Measurements from ENCODE around the gene MGAT5B. TPM values are rescaled to one million over a fixed set of nuclear protein-coding genes. Genes with fewer than 3 reads are reported as not detected.

The MGAT5B gene
- total RNA-seq, 1 donor: 0.42 TPM

GRCh38 chr17:76880971-76881370 lies 12.8 kb downstream of the MGAT5B start:
- no peak overlapping the region for H3K4me3 ChIP-seq (ENCODE audit: low read length)
- no peaks in the 10 kb centered on the region for H3K27me3 ChIP-seq (ENCODE audit: insufficient read depth, low read length)
- H3K9me3 ChIP-seq (ENCODE audit: low read depth, low read length): no peaks in the 10 kb centered on the region
- no peaks in the 10 kb centered on the region for H3K4me1 ChIP-seq (ENCODE audit: insufficient read depth, low read length)

GRCh38 chr17:76881408-76881807 lies 13.2 kb downstream of the MGAT5B start:
- Histone ChIP-seq H3K9me3 (ENCODE audit: low read depth, low read length) (no peaks in the 10 kb centered on the region), H3K27me3 (ENCODE audit: insufficient read depth, low read length) (no peaks in the 10 kb centered on the region), H3K4me3 (ENCODE audit: low read length) (no peak overlapping the region), H3K4me1 (ENCODE audit: insufficient read depth, low read length) (no peaks in the 10 kb centered on the region)

- Histone ChIP-seq H3K4me1 (ENCODE audit: insufficient read depth, low read length) (no peaks in the 10 kb centered on the region), H3K9me3 (ENCODE audit: low read depth, low read length) (no peaks in the 10 kb centered on the region), H3K4me3 (ENCODE audit: low read length) (no peak overlapping the region), H3K27me3 (ENCODE audit: insufficient read depth, low read length) (no peaks in the 10 kb centered on the region)
Observed at GRCh38 chr17:76881966-76882365, 13.8 kb downstream of the MGAT5B start.

- no peaks in the 10 kb centered on the region for H3K9me3 ChIP-seq (ENCODE audit: low read depth, low read length)
- no peak overlapping the region for H3K4me3 ChIP-seq (ENCODE audit: low read length)
- H3K4me1 ChIP-seq (ENCODE audit: insufficient read depth, low read length): no peaks in the 10 kb centered on the region
- no peaks in the 10 kb centered on the region for H3K27me3 ChIP-seq (ENCODE audit: insufficient read depth, low read length)
Observed at GRCh38 chr17:76883744-76884525, 15.7 kb downstream of the MGAT5B start.

- Histone ChIP-seq H3K4me1 (ENCODE audit: insufficient read depth, low read length) (no peaks in the 10 kb centered on the region), H3K27me3 (ENCODE audit: insufficient read depth, low read length) (no peaks in the 10 kb centered on the region), H3K9me3 (ENCODE audit: low read depth, low read length) (no peaks in the 10 kb centered on the region), H3K4me3 (ENCODE audit: low read length) (no peak overlapping the region)
Observed at GRCh38 chr17:76884995-76885893, 17.0 kb downstream of the MGAT5B start.

- Histone ChIP-seq H3K4me3 (ENCODE audit: low read length) (no peak overlapping the region), H3K27me3 (ENCODE audit: insufficient read depth, low read length) (no peaks in the 10 kb centered on the region), H3K4me1 (ENCODE audit: insufficient read depth, low read length) (no peaks in the 10 kb centered on the region), H3K9me3 (ENCODE audit: low read depth, low read length) (no peaks in the 10 kb centered on the region)
Observed at GRCh38 chr17:76885894-76886290, 17.7 kb downstream of the MGAT5B start.

- Histone ChIP-seq H3K4me1 (ENCODE audit: insufficient read depth, low read length) (no peaks in the 10 kb centered on the region), H3K4me3 (ENCODE audit: low read length) (no peak overlapping the region), H3K27me3 (ENCODE audit: insufficient read depth, low read length) (no peaks in the 10 kb centered on the region), H3K9me3 (ENCODE audit: low read depth, low read length) (no peaks in the 10 kb centered on the region)
Observed at GRCh38 chr17:76886395-76886794, 18.2 kb downstream of the MGAT5B start.

- no peak overlapping the region for H3K4me3 ChIP-seq (ENCODE audit: low read length)
- H3K27me3 ChIP-seq (ENCODE audit: insufficient read depth, low read length): no peaks in the 10 kb centered on the region
- H3K9me3 ChIP-seq (ENCODE audit: low read depth, low read length): no peaks in the 10 kb centered on the region
- no peaks in the 10 kb centered on the region for H3K4me1 ChIP-seq (ENCODE audit: insufficient read depth, low read length)
Observed at GRCh38 chr17:76887802-76888201, 19.6 kb downstream of the MGAT5B start.

GRCh38 chr17:76888661-76889060 lies 20.5 kb downstream of the MGAT5B start:
- Histone ChIP-seq H3K4me1 (ENCODE audit: insufficient read depth, low read length) (no peaks in the 10 kb centered on the region), H3K27me3 (ENCODE audit: insufficient read depth, low read length) (no peaks in the 10 kb centered on the region), H3K4me3 (ENCODE audit: low read length) (no peak overlapping the region), H3K9me3 (ENCODE audit: low read depth, low read length) (no peaks in the 10 kb centered on the region)

- Histone ChIP-seq H3K27me3 (ENCODE audit: insufficient read depth, low read length) (no peaks in the 10 kb centered on the region), H3K4me3 (ENCODE audit: low read length) (no peak overlapping the region), H3K4me1 (ENCODE audit: insufficient read depth, low read length) (no peaks in the 10 kb centered on the region), H3K9me3 (ENCODE audit: low read depth, low read length) (no peaks in the 10 kb centered on the region)
Observed at GRCh38 chr17:76889323-76889722, 21.1 kb downstream of the MGAT5B start.

GRCh38 chr17:76892329-76892728 lies 24.1 kb downstream of the MGAT5B start:
- Histone ChIP-seq H3K4me1 (ENCODE audit: insufficient read depth, low read length) (no peaks in the 10 kb centered on the region), H3K4me3 (ENCODE audit: low read length) (no peak overlapping the region), H3K9me3 (ENCODE audit: low read depth, low read length) (no peaks in the 10 kb centered on the region), H3K27me3 (ENCODE audit: insufficient read depth, low read length) (no peaks in the 10 kb centered on the region)

GRCh38 chr17:76893623-76894334 lies 25.6 kb downstream of the MGAT5B start:
- no peak overlapping the region for H3K4me3 ChIP-seq (ENCODE audit: low read length)
- H3K27me3 ChIP-seq (ENCODE audit: insufficient read depth, low read length): no peaks in the 10 kb centered on the region
- no peaks in the 10 kb centered on the region for H3K9me3 ChIP-seq (ENCODE audit: low read depth, low read length)
- no peaks in the 10 kb centered on the region for H3K4me1 ChIP-seq (ENCODE audit: insufficient read depth, low read length)

GRCh38 chr17:76894842-76895241 lies 26.6 kb downstream of the MGAT5B start:
- Histone ChIP-seq H3K9me3 (ENCODE audit: low read depth, low read length) (no peaks in the 10 kb centered on the region), H3K27me3 (ENCODE audit: insufficient read depth, low read length) (no peaks in the 10 kb centered on the region), H3K4me3 (ENCODE audit: low read length) (no peak overlapping the region), H3K4me1 (ENCODE audit: insufficient read depth, low read length) (no peaks in the 10 kb centered on the region)

- Histone ChIP-seq H3K4me1 (ENCODE audit: insufficient read depth, low read length) (no peaks in the 10 kb centered on the region), H3K27me3 (ENCODE audit: insufficient read depth, low read length) (no peaks in the 10 kb centered on the region), H3K9me3 (ENCODE audit: low read depth, low read length) (no peaks in the 10 kb centered on the region), H3K4me3 (ENCODE audit: low read length) (no peak overlapping the region)
Observed at GRCh38 chr17:76897023-76897422, 28.8 kb downstream of the MGAT5B start.

- no peaks in the 10 kb centered on the region for H3K4me1 ChIP-seq (ENCODE audit: insufficient read depth, low read length)
- no peak overlapping the region for H3K4me3 ChIP-seq (ENCODE audit: low read length)
- H3K9me3 ChIP-seq (ENCODE audit: low read depth, low read length): no peaks in the 10 kb centered on the region
- no peaks in the 10 kb centered on the region for H3K27me3 ChIP-seq (ENCODE audit: insufficient read depth, low read length)
Observed at GRCh38 chr17:76899414-76899813, 31.2 kb downstream of the MGAT5B start.

All from mononuclear cell (primary cell).